NCI-H128 (cell line): ENCODE measurements around the gene CCDC13.

Experiments used
- DNase-seq: peaks from one replicate; lab custom pipeline; 2025; ENCODE audit not compliant: unreplicated experiment; lab: John Stamatoyannopoulos, UW

CCDC13 gene

DNA sequence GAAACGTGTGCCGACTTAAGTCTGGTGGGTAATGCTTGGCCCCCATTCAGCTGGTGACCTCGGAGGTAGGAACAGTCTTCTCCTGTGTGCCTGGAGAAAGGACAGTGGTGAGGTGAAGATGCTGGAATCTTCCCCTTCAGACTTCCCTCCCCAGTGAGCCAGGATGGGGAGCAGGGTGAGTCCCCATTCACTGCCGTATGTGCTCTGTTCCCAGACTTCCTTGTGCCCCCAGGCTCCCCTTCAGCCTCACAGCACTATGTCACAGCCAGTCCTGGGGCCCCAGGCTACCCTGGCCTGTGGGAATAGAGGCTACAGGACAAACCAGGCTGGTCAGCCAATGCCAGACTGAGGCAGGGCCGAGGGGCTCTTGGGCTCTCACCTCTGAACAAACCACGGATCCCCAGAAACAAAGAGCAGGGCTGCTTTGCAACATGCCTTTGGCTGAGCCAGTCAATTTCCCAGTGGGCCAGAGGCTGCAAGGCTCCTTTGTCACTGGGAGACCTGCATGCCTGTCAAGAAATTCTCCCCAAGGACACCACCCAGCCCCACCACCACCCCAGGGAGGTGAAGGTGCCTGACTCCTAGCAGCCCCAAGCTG lies 38.7 kb downstream of the CCDC13 start:
- no peak for DNase-seq

GRCh38 chr3:42733501-42734262 lies 39.4 kb downstream of the CCDC13 start:
- DNase-seq: no peak

- DNase-seq: no peak
Measured at GRCh38 chr3:42732829-42733459, 40.1 kb downstream of the CCDC13 start.

GRCh38 chr3:42732196-42732828 lies 40.7 kb downstream of the CCDC13 start:
- no peak for DNase-seq

DNA sequence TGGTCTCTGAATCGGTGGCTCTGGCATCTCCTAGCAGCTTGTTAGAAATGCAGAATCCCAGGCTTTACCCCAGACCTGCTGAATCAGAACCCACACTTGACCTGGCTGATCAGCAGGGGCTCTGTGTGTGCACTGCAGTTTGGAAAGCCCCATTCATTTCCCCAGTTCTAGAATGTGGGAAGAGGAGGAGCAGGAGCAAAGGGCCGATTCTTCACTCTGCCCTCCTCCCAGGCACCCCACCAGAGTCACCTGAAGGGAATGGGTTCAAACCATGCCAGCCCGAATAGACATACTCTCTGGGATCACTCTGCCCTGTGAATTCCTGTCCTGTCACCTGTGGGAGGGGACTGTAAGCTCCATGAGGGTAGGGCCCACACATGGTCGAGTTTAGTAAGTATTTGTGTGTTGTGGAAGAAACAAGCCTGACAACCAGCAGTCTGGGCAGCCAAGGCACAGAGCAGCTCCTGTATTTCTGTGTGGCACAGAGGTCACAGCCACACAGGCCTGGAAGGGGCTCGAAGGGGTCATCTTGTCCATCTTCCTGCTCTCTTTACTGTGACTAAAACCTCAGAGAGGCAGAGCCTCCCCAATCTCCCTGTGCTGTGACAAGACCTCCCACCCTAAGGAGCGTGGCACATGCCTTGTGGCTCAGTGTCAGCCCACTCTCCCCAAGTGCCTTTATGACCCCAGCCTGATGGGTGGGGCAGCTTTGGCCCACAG lies 41.4 kb downstream of the CCDC13 start:
- DNase-seq: no peak

- DNase-seq: no peak
Measured at GRCh38 chr3:42730706-42731420, 42.2 kb downstream of the CCDC13 start.

DNA sequence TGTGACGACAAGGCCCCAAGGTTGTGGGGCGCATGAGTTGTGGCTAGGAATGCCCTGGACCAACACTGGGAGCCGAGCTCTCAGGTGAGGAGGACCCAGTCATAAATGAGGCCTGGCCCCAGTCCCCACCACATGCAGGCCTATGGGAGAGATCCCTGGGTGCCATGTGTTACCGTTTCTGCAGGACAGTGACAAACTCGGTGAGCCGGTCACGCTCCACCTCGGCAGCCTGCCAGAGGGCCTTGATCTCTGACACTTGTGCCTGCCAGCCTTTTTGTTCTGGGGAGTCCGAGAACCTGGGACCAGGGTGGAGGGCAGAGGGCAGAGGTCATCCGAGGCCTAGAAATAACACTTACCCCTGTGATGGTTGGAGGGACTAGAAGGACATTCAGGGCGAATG lies 42.8 kb downstream of the CCDC13 start:
- DNase-seq: no peak

- no peak for DNase-seq
Measured at GRCh38 chr3:42729404-42730145, 43.5 kb downstream of the CCDC13 start.

- no peak for DNase-seq
Measured at GRCh38 chr3:42728668-42729364, 44.2 kb downstream of the CCDC13 start.

- no peak for DNase-seq
Measured at GRCh38 chr3:42728056-42728455, 45.0 kb downstream of the CCDC13 start.

GRCh38 chr3:42725454-42725853 lies 47.6 kb downstream of the CCDC13 start:
- DNase-seq: no peak

DNA sequence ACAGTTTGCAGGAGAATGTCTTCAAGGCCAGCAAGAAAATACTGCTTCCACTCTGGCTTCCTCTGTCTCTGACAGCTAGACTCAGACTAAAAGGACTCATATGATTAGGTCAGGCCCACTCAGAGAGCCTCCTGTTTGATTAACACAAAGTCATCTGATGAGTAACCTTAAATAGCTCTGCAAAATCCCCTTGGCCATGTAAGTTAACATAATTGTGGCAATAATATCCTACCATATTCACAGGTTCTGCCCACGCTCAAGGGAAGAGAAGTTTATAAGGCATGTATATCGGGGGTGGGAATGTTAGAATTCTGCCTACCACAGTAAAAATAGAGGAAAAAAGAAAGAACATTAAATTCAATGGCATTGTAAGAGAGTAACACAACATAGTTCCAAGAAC lies 49.8 kb downstream of the CCDC13 start:
- no peak for DNase-seq
